Stimulated activated naive CD4-positive, alpha-beta T cell treated with Interleukin-2 at 50 U/mL for 16 hours (primary cell): ENCODE measurements around the gene KIF19.

Source experiments
- DNase-seq: peaks from one replicate; lab custom pipeline; 2025; lab: John Stamatoyannopoulos, UW

The KIF19 gene

GRCh38 chr17:74362810-74363498, 36.9 kb downstream of the KIF19 start:
- no peak for DNase-seq

- no peak for DNase-seq
These were observed 41.2 kb downstream of the KIF19 start, which contains the start of gene GPR142 for GRCh38 chr17:74367206-74367605. GPR142 (plus strand) TSS chr17:74367506; CDS start chr17:74369541, 2,035 bp downstream.

- peak; percentile 67 for DNase-seq
These were observed 42.5 kb downstream of the KIF19 start for GRCh38 chr17:74368341-74369081.

- peak; percentile 63 for DNase-seq
These were observed 43.2 kb downstream of the KIF19 start for GRCh38 chr17:74369221-74369620.

GRCh38 chr17:74369665-74370490, 43.9 kb downstream of the KIF19 start:
- no peak for DNase-seq

- no peak for DNase-seq
These were observed 45.7 kb downstream of the KIF19 start for GRCh38 chr17:74371653-74372147.

GRCh38 chr17:74372426-74372825, 46.4 kb downstream of the KIF19 start:
- no peak for DNase-seq

GRCh38 chr17:74373838-74374606, 48.0 kb downstream of the KIF19 start:
- no peak for DNase-seq

- DNase-seq = no peak
These were observed 48.8 kb downstream of the KIF19 start for GRCh38 chr17:74374858-74375257.

- peak; percentile 86 for DNase-seq
These were observed 53.6 kb downstream of the KIF19 start for GRCh38 chr17:74379495-74380085.

GRCh38 chr17:74380086-74380958, 54.3 kb downstream of the KIF19 start:
- no peak for DNase-seq

- no peak for DNase-seq
These were observed 55.2 kb downstream of the KIF19 start for GRCh38 chr17:74380959-74381808.

- DNase-seq = no peak
These were observed 57.1 kb downstream of the KIF19 start for GRCh38 chr17:74383141-74383540.

- DNase-seq = no peak
These were observed 59.2 kb downstream of the KIF19 start for GRCh38 chr17:74385201-74385600.

GRCh38 chr17:74386386-74386785, 60.4 kb downstream of the KIF19 start:
- no peak for DNase-seq

- no peak for DNase-seq
These were observed 61.6 kb downstream of the KIF19 start for GRCh38 chr17:74387365-74388218.

GRCh38 chr17:74389084-74389753, 63.2 kb downstream of the KIF19 start:
- no peak for DNase-seq
